Measurements from ENCODE around the gene ARHGAP27.
"Not testable (repeated sequence)": the region's sequence is repeated elsewhere in the genome, so short reads cannot be mapped to it uniquely, and the experiment has no call there.

Gene ARHGAP27

GRCh38 chr17:45432405-45433158 is at the start of gene ARHGAP27:
TSS of gene ARHGAP27 (minus strand) at chr17:45432870. CDS start at chr17:45430279, 2,591 bp downstream.
- no peak for DNase-seq (ENCODE audit: low read depth in 2 of 2)

- not testable (repeated sequence) for DNase-seq (ENCODE audit: low read depth in 2 of 2)
These were observed 49.6 kb upstream of the ARHGAP27 start for GRCh38 chr17:45482317-45482716.

GRCh38 chr17:45475436-45475835 is 42.8 kb upstream of the ARHGAP27 start:
- DNase-seq (ENCODE audit: low read depth in 2 of 2): not testable (repeated sequence)

DNA sequence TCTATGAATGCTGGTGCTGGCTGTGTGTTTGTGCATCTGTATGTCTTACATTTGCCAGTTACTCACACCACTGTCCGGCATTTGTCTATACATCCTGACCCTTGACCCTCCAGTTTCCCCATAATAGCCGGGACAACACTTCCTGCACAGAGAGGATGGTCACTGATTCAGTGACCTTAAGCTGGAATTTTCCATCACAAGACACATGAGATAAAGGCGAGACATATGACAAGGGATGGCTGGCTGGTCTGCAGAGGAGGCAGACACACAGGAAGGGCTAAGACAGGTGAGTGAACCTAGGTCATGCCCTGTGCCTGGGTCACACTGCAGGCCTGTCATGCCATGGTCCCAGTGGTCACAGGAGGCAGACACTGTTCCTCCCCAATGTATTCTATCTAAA is 39.6 kb upstream of the ARHGAP27 start:
- DNase-seq (ENCODE audit: low read depth in 2 of 2): not testable (repeated sequence)

DNA sequence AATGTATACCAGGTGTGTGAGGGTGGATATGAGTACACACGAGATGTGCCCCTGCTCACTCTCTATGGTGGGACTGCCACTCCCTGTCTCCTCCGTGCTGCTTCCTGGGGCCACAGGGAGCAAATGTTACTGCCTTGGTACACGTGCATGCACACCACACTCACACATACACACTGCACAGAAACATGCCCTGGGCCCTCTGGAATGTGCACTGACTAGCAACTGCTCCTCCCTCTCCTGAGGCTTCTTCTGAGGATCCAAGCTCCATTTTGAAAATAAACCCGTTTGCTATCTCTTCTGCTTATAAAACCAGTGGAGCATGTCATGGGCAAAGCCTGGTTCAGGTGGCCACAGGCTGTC is 36.5 kb upstream of the ARHGAP27 start:
- not testable (repeated sequence) for DNase-seq (ENCODE audit: low read depth in 2 of 2)

DNA sequence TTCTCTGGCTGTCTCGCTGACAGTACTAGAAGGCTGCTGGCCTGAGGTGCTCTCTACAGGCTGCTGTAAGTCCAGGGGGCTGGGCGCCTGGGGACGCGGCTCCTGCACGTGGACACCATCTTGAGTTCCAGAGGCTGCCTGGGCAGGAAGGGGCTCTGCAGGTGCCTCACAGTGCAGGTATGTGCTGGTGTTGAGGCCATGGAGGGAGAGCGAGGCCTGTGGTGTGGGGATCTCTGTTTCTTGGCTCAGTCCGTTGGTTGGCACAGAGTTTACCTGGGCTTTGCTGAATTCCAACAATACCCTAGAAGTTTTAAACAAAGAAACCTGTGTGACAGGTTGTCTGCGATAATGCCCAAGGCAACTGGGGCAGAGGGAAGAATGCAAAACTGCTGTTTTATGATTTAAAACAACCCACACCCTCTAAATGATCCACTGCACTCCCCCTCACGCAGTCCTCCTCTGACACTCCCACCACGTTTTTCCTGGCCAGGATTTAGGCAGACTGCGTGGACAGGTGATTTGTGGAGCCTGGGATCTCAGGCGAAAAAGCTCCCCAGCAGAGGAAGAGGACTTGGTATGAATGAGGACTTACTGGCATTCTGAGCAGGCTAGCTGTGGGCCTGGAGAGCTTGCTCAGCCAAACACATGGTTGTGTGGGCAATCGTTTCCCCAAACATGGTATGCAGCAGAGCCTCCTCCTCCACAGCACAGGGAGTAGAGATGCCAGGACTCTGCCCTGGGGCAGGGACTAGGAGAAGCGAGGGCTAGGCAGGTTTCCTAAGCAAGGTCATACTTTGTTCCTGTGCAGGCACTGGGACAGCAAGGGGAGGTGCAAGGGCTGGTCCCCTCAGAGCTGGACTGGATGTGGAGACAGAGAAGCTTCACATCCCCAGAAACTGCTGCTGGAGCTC is 35.9 kb upstream of the ARHGAP27 start:
- DNase-seq (ENCODE audit: low read depth in 2 of 2): not testable (repeated sequence)

DNA sequence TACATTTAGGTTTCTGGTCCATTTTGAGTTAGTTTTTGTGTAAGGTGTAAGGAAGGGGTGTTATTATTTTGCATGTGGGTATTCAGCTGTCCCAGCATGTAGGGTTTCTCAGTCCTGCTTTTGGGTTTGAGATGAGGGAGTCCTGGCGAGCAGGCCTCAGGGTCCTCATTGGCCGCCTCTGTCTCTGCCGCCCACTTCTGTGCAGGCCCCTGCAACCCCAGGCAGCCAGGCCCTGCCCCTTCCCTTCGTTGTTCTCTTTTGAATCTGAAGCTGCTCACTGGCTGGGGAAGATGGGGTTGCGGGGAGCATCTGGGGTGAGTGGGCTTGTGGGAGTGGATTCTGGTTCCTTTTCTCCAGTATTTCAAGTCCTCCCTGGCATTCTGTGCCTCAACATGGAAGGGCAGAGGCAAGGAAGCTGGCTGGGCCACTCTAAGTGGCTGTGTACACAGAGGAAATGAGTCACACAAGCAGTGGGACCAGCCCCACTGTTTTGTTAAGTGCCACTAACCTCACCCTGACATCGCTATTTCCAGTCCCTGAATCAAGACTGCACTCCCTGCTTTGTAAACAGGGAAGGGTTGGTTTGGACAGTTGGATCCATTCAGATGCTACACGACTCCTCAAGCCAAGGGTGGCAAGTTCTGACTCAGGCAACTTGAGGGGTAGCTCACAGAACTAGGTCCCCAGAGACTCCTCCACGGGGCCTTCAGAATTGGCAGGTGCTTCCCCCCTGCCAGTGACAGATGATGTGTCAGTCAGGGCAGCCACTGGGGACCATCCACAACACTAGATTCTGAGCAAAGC is 29.1 kb upstream of the ARHGAP27 start:
- DNase-seq (ENCODE audit: low read depth in 2 of 2): peak in 1 of 2 experiments; percentile 6

GRCh38 chr17:45460422-45460821 is 27.8 kb upstream of the ARHGAP27 start:
- not testable (repeated sequence) for DNase-seq (ENCODE audit: low read depth in 2 of 2)

DNA sequence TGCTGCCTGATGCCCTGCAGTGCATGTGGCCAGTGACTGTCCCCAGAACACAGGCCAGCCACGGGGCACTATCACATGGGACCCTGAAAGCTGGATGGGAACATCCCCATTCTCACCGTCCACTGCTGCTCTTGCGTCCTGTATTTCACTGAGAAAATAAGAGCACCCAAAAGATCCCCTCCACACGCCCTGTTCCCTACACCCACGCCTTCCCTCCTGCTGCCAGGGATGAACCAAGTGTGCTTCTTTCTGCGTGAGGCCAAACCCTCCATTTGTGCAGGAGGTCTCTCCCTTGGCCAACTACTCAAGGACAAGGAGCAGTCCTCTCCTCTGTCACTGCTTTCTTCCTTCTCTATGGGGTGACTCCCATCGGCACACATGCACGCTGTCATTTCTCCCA is 21.7 kb upstream of the ARHGAP27 start:
- DNase-seq (ENCODE audit: low read depth in 2 of 2): not testable (repeated sequence)

GRCh38 chr17:45453731-45454130 is 21.1 kb upstream of the ARHGAP27 start:
- DNase-seq (ENCODE audit: low read depth in 2 of 2): not testable (repeated sequence)

- not testable (repeated sequence) for DNase-seq (ENCODE audit: low read depth in 2 of 2)
These were observed 20.5 kb upstream of the ARHGAP27 start for GRCh38 chr17:45453225-45453534.

GRCh38 chr17:45452329-45453224 is 19.9 kb upstream of the ARHGAP27 start:
- DNase-seq (ENCODE audit: low read depth in 2 of 2): not testable (repeated sequence)

DNA sequence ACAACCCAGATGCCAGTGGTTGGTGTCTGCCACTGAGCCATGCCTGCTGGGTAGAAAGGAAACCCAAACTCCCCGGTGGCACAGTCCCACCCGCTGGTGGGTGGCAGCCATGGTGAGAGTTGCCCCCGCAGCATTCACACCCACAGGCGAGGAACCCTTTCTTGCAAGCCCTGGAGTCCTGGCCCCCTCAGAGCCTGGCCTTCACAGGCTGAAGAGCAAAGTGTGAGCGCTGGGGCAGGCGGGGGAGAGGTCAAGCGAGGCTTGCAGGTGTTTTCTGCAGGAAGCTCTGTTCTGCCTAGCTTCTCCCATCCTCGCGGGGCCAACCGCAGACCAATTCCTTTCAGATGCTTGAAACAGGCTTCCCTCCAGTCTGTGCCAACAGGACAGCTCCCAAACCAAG is 19.0 kb upstream of the ARHGAP27 start:
- not testable (repeated sequence) for DNase-seq (ENCODE audit: low read depth in 2 of 2)

DNA sequence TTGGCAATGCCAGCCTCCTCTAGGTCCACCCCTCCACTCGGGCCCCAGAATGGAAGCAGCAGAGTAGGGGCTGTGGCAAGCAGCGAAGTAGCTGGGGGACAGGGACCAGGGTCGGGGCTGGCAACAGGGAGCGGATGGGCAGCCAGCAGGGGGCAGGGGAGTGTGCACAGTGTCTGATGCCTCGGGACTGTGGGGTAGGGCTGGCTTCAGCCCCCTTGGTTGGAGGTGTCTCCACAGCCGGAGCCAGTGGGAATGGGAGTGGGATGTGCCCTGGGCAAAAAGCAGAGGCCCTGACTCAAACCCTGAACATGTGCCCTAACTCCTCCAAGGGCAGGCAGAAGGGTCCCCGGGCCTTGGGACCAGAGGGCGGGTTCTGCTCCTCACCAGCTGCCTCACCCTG is 18.5 kb upstream of the ARHGAP27 start:
- DNase-seq (ENCODE audit: low read depth in 2 of 2): no peak

- DNase-seq (ENCODE audit: low read depth in 2 of 2): not testable (repeated sequence)
These were observed 17.1 kb upstream of the ARHGAP27 start for GRCh38 chr17:45449708-45450329.

DNA sequence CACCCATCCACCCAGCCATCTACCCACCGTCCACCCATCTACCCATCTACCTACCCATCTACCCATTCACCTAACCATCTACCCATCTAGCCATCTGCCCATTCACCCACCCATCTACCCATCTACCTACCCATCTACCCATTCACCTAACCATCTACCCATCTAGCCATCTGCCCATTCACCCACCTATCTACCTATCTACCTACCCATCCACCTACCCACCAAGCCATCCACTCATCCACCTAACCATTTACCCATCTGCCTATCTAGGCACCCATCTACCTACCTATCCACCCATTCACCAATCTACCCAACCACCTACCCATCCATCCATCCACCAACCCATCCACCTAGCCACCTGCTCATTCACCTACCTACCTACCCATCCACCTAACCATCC is 16.6 kb upstream of the ARHGAP27 start:
- DNase-seq (ENCODE audit: low read depth in 2 of 2): not testable (repeated sequence)

GRCh38 chr17:45448483-45448882 is 15.8 kb upstream of the ARHGAP27 start:
- not testable (repeated sequence) for DNase-seq (ENCODE audit: low read depth in 2 of 2)

- not testable (repeated sequence) for DNase-seq (ENCODE audit: low read depth in 2 of 2)
These were observed 15.4 kb upstream of the ARHGAP27 start for GRCh38 chr17:45448066-45448465.

DNA sequence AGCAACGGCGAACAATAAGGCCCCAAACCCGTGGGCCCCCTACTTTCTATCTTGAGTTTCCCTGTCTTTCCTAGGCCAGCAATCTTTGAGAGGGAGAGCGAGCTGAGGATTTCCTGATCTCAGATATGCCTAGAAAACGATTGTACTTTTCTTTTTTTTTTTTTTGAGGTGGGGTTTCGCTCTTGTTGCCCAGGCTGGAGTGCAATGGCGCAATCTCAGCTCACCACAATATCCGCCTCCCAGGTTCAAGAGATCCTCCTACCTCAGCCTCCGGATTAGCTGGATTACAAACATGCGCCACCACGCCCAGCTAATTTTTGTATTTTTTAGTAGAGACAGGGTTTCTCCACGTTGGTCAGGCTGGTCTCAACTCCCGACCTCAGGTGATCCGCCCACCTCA is 15.0 kb upstream of the ARHGAP27 start:
- not testable (repeated sequence) for DNase-seq (ENCODE audit: low read depth in 2 of 2)

DNA sequence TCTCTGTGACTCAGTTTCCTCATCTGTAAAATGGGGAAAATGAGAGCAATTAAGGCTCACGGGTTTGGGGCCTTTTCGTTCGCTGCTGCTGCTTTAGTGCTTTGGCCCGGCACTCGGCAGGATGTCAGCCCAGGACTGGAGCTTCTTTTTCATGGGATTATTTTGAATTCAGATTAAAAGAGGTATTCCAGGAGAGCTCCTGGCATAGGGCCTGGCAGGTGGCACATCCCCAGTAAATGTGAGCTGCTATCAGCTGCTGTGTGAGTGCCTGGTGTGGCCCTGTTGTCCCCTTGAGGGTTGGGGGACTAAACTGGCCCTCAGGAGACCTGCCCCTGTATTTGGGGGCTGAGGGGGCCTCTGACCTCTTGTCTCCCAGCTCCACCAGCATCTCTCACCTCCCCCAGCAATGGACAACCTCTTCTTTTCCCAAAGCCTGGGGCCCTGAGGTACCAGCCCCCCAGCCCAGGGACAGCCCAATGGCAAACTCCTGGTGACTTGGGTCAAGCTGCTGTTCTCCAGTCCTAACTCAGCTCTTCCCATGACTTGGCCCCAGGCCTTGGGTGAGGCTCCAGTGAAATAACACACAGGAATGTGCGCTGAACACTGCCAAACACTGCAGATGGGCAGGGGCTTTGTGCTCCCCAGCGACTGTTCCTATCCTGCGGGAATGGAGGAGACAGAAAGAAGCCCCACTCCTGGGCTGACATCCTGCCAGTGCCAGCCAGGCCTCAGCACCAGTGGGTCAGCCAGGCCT is 14.4 kb upstream of the ARHGAP27 start:
- not testable (repeated sequence) for DNase-seq (ENCODE audit: low read depth in 2 of 2)

All from stimulated activated CD4-positive, alpha-beta T cell treated with anti-CD3 and anti-CD28 coated beads, Interleukin-12 subunit alpha, Interleukin-12 subunit beta, amount 100 ng/mL, for 24 hours (primary cell).